T-helper 2 cell treated with Interferon-gamma antibody and Interleukin-4, amounts not matched to agents 100 ng/mL and 5 ng/mL, for 36 hours (primary cell): ENCODE measurements around the gene ACTRT2. TPM values are rescaled to one million over a fixed set of nuclear protein-coding genes. Genes with fewer than 3 reads are reported as not detected.

ENCODE experiments used
- intact Hi-C: fragments of 100-400 bp; cut with micrococcal nuclease; formaldehyde crosslinking; loops from one replicate; pipeline ENCODE4 v1.15.1; 2023
- total RNA-seq: library from RNA; stranded (reverse); gene quantifications from 2 replicates; pipeline ENCODE4 v1.2.3, GENCODE V29; 2022

Gene ACTRT2
- total RNA-seq, 1 donor from 2014 or later: not detected

DNA sequence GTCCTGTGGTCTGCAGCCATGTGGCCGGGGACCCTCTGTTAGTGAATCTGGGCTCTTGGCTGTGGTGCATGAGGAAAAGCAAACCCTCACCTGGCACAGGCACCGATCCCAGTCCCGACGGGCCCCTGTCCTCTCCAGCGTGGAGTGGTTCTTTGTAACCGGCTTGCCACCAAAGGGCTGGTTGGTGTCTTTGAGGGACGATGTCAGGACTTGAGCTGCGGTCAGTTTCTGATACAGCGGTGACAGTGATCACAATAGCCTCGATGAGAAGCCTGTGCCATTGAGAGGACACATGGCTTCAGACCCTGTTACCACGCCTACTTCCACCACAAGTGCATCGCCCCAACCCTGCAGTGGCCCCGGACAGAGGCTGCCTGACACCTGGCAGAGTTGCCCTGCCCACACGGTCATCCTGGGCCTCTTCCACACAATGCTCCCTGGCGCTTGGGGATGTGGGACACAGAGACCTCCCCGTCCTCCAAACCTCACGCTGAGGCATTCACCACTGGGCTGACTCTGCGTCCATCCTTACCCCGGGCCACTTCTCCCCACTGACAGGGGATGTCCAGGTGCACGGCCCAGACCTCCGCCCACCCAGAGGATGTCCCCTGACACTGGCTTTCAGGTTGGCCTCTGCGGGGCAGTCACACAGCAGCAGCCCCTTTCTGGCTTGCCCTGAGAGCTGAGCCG lies 18.8 kb upstream of the ACTRT2 start:
- intact Hi-C loops: no loop called here

DNA sequence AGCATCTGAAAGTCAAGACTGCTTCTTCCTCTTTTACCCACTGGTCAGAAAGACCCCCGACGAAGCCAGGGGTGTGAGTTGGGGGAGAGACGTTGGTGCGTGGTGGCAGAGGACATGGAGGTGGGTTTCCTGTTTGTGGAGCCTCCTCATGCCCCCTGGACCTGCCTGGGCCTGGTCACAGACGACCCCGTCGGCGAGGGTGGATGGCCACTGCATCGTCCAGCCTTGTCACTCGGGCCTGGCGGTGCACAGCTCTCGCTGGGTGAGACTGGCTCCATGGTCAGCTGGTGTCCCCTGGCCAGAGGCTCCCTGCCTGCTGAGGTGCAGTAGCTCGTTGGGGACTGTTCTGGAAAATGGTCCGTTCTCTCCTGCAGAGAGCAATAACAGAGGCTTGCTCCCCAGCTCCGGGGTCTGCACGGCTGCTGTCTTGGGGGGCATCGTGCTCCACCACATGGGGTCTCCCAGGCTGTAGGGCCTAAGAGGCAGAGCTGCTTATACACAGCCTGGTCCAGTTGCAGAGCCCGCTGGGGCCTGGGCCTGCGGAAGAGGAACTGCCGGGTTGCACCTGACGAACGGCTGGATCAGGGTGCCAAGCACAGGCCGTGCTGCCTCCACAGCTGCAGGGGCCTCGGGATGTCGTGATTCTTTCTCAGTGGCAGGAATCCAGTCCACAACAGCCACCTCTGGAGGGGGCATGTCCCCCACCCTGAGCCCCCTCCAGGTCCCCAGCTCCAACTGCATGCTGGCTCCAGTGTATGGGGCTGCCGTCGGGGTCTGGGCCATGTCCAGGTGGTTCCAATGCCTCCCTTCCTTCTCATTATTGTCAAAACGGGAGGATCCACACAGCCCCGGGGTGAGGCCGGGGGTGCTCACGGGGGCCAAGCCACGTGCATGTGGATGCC lies 18.0 kb upstream of the ACTRT2 start:
- intact Hi-C loops: no loop called here

DNA sequence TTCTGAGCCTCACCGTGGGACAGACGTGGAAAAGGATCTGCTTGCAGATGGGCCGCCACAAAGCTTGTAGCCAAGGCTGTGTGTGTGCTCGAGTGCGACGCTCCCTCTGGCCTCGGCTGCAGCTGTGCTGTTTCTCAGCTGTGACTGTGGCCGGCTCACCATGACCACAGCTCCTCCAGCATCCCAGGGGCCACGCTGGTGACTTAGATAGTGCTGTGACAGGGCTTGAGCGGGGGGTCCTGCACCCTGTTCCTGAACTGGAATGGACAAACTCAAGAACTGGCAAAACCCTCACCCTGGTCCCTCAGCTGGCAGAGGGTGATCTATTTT lies 17.4 kb upstream of the ACTRT2 start:
- intact Hi-C loops: no loop called here

DNA sequence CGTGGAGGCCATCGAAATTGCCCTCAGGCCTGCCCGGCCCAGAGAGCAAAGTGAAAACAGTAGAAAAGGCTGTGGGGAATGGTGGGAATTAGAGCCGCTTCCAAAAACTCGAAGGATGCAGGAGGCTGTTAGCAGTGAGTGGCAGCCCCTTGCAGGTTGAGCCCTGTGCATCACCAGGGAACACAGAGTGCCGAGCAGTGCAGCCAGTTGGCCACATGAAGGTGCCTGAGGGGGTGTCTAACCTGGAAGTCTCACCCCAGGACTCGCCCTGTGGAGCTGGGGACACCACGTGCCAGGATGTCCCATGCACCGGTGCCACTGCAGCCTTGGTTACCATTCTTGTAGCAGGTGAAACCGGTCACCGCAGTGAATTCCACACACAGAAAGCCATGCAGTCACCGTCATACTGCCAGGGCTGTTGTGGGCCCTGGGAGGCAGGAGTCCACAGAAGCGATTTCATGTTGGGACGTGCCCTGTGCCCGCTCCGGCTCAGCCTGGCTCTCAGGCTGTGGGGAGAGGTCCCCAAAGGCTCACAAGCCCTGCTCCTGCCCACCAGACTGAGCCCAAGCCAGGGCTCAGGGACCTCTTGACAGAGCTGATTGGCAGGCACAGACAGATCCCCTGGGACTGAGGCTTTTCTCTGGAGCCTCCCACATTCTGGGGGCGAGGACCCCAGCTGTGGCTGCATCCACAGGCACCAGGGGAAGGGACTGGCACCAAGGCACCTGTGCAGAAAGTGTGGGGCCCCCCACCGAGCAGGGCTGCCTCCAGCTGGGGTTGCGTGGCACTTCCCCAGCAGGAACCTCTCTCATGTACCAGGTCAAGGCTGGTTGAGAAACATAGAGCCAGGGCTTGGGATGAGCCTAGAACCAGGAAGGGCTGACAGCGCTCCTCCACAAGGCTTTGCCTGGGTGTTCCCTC lies 16.7 kb upstream of the ACTRT2 start:
- intact Hi-C loops: no loop called here

DNA sequence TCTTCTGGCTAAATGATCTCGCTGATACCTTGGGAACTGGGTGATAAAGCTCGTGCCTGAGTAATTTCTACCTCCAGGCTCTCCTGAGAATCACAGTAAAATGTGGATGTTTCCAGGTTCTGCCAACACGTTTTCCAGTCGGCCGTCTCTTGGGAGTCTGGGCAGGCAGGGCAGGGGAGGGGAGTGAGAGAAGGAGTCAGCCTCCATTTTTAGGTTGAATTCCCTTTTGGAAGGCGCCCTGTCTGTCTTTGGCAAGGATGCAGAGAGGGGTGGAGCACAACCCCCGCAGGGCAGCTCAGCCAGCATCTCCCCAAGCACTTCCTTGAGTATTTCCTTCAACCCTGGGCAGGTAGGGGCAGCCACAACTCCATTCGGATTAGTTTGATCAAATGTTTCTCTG lies 15.5 kb upstream of the ACTRT2 start:
- intact Hi-C loops: no loop called here

DNA sequence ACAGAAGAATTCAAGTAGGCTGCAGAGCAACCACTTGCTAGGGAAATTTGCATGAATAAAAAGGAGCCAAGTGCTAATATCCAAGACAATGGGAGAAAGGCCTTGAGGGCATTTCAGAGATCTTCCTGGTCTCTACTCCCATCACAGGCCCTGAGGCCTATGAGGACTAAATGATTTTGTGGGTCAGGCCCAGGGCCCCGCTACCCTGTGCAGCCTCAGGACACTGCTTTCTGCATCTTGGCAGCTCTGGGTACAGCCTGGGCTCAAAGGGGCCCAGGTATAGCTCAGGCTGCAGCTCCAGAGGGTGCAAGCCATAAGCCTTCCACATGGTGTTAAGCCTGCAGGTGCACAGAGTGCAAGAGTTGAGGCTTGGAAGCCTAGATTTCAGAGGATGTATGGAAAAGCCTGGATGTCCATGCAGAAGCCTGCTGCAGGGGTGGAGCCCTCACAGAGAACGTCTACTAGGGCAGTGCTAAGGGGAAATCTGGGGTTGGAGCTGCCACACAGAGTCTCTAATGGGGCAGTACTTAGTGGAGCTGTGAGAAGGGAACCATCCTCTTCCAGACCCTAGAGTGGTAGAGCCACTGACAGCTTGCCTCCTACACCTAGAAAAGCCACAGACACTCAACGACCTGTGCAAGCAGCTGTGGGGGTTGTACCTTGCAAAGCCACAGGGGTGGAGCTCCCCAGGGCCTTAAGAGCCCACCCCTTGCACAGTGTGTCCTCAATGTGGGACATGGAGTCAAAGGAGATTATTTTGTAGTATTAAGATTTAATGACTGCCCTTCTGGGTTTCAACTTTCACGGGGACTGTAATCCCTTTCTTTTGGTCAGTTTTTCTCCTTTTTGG lies 13.7 kb upstream of the ACTRT2 start:
- intact Hi-C loops: no loop called here

DNA sequence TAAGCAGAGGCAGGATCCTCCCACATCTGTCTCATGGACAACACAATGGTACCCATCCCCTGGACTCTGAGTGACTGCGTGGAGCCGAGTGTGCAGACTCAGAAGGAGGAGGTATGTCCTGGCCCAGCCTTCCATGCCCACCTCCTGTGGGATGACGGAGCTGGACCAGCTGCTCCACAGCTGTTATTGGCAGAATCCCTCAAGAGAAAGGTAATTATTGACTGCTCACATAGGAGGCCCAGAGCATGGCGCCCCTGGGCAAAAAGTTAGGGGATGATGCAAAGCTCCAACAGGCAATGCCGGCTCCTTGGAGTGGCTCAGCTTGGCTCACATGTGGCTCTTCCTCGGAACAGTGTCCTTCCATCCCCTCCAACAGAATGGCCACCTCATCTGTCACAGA lies 12.2 kb upstream of the ACTRT2 start:
- intact Hi-C loops: no loop called here

DNA sequence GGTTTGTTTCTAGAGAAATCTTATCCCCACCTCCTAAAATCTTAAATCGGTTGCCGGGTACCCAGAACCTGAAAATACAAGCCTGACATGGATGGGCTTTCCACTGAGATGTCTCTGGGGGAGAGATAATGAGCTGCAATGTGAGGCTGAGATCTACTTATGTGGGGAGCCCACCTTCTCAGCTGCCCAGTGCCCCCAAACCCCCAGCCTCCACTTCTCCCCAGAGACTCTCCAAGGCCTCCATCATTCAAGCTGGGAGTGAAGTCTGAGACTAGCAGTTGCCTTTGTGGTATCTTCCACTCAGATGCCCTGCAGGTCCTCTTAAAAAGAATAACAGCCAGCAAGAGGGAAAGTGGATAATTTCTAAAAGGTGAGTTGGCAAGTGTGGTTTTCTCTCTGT lies 11.7 kb upstream of the ACTRT2 start:
- intact Hi-C loops: no loop called here

DNA sequence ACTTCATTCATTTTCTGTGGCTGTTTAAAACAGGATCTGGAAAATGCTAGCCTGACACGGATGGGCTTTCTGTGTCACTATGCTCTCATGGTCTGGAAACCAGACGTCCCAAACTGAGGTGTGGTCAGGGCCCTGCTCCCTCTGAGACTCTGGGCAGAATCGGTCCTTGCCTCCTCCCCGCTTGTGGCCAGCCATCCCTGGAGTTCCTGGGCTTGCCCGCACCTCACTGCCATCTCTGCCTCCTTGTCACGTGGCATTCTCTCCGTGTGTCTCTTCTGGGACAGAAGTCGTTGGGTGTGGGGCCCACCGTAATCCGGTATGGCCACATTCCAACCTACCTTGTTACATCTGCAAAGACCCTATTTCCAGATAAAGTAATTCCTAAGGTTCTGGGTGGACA lies 10.1 kb upstream of the ACTRT2 start:
- intact Hi-C loops: no loop called here

DNA sequence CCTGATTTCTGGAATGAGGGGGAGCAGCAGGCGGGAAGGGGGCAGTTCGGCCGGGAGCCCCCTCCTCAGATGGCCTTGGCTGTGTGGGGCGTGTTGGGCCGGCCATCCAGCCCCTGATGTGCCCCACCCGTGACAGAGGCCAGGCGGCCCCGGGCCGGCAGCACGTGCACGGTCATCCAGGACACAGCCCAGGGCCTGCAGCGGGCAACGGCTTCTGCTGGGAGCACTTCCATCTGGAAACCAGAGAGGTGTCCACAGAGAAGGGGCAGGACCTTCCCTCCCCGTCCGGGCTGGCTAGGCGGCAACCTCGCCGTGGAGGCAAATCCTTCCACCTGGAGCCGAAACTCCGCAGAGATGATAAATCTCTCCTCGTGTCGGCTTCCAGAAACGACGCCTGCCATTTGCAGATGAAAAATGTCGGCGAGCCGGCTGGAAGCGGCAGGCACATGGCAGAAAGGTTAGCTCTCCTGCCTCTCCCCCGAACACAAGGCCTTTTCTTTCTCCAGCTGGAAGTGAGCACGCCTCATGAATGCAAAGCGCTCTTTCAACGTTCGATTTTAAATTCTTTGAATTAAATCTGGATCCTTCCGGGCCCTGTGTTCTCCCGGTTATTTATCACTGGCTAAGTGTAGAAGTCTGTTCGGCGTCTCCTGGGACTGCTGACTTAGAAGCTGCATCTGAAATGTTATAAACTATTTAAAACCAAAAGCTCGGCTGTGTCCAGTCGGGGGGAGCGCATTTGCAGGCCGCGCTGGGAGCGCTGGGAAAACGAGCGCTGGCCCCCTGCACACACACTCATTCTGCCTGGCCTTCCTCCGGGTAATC lies 9.4 kb upstream of the ACTRT2 start:
- intact Hi-C loops: no loop called here

DNA sequence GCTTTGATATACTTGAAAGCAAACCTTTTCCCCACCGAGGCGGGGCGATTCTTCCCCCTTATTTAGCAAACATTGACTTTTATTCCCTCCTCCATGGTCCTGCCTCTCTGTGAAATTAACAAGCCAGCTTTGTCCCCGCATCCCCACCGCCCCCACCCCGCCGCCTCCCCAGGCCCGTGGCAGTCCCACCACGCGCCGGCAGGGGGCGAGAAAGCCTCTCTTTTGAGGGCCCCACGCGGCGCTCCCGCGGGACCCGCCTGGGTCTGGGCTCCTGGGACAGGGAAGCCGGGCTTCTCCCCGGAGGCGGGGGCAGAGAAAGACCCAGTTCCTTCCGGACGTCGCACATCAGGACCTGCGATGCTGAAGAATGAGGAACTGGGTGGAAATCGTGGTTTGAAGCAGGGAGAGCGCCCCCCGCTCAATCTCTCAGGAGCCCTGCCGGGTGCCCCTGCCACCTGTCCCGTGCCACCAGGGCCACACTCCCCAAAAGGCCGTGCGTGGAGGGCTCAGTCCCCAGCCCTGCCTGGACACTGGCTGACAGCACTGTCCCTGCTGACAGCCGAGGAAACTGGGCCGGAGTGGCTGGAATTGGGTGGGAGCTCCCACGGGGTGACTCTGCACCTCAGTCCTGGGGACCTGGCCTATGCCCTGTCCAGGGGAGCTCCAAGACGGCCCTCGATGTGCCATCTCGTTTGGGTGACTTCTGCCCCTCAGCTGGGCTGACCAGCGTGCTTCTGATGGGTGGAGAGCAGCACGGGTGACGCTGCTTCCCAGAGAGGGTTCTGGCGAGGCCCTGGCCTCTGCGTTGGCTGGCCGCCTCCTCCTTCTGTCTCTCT lies 8.6 kb upstream of the ACTRT2 start:
- intact Hi-C loops: no loop called here

DNA sequence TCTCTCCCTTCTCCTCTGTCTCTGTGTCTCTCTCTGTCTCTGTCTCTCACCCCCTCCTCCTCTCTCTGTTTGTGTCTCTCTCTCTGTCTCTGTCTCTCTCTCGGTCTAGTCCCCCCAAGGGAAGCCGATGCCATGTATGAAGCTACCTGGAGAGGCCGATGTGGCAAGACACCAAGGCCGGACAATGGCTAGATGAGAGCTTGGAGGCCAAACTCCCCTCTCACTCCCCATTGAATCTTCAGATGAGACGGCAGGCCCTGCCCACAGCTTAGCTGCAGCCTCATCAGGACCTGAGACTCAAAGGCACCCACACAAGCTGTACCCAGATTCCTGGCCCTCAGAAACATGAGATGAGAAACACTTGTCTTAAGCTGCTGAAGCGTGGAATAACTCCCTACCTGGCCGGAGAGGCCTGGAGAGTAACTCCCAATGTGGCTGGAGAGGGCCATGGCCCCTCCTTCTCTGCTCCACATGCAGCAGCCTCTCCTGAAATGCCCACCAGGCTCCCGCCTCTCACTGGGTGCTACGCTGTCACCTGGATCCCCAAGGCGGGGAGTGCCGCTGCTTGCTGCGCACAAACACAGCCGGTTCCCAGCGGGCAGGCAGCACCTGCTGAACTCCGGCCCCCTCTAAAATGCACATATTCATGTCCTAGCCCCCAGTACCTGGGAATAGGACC lies 7.8 kb upstream of the ACTRT2 start:
- intact Hi-C loops: no loop called here

DNA sequence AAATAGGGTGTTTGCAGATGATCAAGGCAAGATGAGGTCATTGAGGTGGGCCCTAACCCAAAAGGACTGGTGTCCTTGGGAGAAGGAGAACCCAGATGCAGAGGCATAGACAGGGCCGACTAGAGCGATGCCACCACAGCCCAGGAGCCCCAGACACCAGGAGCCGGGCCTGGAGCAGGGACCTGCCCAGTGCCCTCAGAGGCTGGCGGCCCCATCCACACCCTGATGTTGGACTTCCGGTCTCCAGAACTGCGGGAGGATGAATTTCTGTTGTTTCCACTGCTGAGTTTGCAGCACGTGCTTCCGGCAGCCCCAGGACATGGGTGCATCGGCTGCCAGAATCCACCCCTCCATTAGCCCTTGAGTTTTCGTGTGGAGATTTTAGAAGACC lies 7.2 kb upstream of the ACTRT2 start:
- intact Hi-C loops: no loop called here

DNA sequence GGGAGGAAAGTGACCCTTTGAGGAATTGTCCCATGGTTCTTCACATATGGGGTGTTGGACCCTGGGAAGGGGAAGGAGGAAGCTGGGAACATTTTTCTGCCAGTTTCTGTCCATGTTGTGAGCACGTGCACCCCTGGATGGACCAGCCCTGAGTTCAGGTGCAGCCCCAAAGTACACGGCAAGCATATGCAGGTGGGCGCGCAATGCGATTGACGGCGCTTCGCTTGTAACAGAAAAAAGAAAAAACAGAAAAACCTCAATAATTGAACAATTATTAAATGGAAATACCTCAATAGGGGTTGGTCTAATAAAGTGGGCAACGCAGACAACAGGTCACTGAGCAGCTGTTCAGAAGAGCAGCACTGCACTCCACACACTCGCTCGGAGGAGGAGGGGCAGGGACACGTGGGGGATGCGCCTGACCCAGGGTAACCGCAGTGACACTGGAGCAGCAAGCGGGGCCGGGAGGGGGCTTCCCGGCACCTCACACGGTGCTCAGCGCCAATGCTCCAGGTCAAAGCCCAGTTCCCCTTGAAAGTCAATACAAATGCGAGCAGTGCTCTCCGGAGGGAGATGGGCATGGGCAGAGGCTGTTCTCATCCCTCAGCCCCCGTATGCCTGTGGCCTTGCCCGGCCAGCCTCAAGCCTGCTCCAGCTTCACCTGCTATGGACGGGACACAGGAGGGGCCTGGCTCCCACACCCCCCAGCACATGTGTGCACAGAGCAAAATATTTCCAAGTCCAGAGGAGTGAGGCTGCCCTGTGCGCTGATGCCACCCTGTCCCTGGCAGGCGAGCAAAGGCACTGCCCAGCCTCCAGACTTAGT lies 6.6 kb upstream of the ACTRT2 start:
- intact Hi-C loops: no loop called here

DNA sequence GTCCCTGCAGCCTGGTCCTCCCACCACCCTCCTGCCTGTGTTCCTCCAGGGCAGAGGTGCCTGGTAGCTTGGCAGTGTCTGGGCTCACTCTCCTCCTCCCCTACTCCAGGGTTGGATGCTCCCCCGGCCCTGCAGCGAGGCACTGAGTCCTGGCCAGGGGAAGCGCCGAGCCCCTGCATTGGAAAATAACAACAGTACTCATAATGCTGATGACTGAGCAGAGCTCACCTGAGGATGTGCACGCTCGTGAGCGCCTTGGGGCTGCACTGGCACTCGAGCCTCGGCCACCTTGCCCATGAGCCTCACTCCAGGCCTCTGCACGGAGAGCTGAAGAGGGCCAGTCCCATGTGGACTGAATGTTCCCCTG lies 6.0 kb upstream of the ACTRT2 start:
- intact Hi-C loops: no loop called here

DNA sequence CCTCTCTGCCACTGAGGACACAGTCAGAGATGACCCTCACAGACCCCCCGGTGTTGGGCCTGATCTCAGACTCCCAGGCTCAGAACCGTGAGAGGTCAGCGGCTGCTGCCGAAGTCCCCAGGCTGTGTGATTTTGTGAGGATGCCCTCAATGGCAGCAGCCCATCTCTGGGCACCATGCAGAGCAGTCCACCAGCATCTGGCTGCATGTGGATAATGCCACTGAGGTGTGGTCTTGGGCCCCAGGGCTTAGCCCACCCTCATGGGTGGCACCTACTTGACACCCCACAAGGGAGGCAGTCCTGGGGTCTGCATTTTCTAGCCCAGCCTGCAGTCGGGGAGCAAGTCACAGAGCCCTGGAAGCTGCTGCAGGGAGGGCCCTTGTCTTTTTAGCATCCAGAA lies 5.5 kb upstream of the ACTRT2 start:
- intact Hi-C loops: no loop called here

DNA sequence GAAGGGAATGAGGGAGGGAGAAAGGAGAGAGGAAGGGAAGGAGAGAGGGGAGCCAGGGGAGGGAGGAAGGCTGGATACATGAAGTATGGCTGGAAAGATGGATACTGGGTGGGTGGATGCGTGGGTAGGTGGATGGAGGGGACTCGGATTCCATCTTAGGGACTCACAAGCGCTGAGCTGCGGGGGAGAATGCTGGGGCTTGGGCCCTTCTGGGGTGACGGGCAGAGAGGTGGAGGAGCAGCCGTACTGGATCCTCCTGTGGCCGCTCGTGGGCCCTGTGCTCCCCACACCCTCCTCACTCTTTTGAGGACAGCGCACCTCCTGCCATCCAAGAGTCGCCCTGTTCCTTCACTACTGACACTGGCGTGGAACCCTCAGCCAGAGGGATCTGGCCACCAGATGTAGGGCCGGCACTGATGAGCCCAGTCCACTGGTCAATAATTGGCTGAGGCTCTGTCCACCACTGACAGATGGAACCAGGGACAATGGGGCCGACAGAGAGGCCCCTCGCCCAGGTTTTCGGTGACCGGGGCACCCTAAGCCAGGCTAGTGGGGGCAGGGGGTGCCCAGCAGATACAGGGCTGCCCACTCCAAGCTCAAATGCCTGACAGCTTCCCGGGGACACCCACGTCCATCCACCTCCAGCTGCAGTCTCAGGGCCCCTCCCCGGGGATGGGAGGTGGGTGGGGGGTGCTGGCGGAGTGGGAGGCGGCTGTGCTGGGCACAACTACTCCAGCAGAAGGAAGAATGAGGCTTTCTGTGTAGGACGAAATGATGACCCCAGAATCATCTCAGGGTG lies 4.4 kb upstream of the ACTRT2 start:
- intact Hi-C loops: no loop called here
